Calu3 (cell line): ENCODE data around the gene WDR54. TPM values are rescaled to one million over a fixed set of nuclear protein-coding genes. Genes with fewer than 3 reads are reported as not detected.

Experiments
- BruUV-seq: library from RNA; stranded (reverse); fragments of 400-500 nt; replicated peaks from 2 replicates; lab custom pipeline; 2021; lab: Mats Ljungman, UMichigan
- CTCF ChIA-PET: fragments of 300-600 bp; sonication (Branson Sonifier 250); formaldehyde crosslinking; loops from one replicate; lab custom pipeline; 2022; ENCODE audit warnings: antibody characterized with exemption; lab: Charles Lee
- DNase-seq: peaks from one replicate; pipeline ENCODE4 v3.0.0; 2022
- H3K27ac Mint-ChIP-seq: one replicate; pipeline ENCODE4 v1.8.0; 2022; ENCODE audit warnings: mixed read lengths; ENCODE audit not compliant: unreplicated experiment
- H3K27me3 Mint-ChIP-seq: one replicate; pipeline ENCODE4 v1.8.0; 2022; ENCODE audit warnings: mixed read lengths; ENCODE audit not compliant: unreplicated experiment
- H3K36me3 Mint-ChIP-seq: one replicate; pipeline ENCODE4 v1.8.0; 2022; ENCODE audit warnings: mild to moderate bottlenecking, moderate library complexity, mixed read lengths; ENCODE audit not compliant: insufficient read depth, unreplicated experiment
- H3K4me1 Mint-ChIP-seq: one replicate; pipeline ENCODE4 v1.8.0; 2022; ENCODE audit warnings: mild to moderate bottlenecking, low read depth, mixed read lengths; ENCODE audit not compliant: unreplicated experiment
- H3K4me3 Mint-ChIP-seq: one replicate; pipeline ENCODE4 v1.8.0; 2022; ENCODE audit warnings: mild to moderate bottlenecking, low read depth, moderate library complexity, mixed read lengths; ENCODE audit not compliant: unreplicated experiment
- H3K9me3 Mint-ChIP-seq: one replicate; pipeline ENCODE4 v1.8.0; 2022; ENCODE audit warnings: low read depth, mixed read lengths; ENCODE audit not compliant: unreplicated experiment
- CTCF ChIP-seq: fragments of 200-600 bp; IDR thresholded peaks from one replicate; pipeline ENCODE4 v1.8.0; 2022; ENCODE audit warnings: antibody characterized with exemption; ENCODE audit not compliant: unreplicated experiment
- intact Hi-C: fragments of 100-400 bp; cut with micrococcal nuclease; formaldehyde crosslinking; loops from one replicate; pipeline ENCODE4 v1.10.0; 2022; ENCODE audit not compliant: unreplicated experiment
- total RNA-seq: library from RNA; stranded (reverse); gene quantifications from 2 replicates; pipeline ENCODE4 v1.2.3, GENCODE V29; 2022

WDR54 gene
- total RNA-seq, 1 experiment from 2014 or later = 30.5 TPM

- H3K36me3 Mint-ChIP-seq = no peaks in the 10 kb centered on the region
- H3K9me3 Mint-ChIP-seq = no peaks in the 10 kb centered on the region
- no TSS peak for BruUV-seq
- no peak for DNase-seq
- peaks cover 34% of the 10 kb centered on the region for H3K4me1 Mint-ChIP-seq
- H3K4me3 Mint-ChIP-seq = no peak overlapping the region
- CTCF ChIA-PET = no interaction called here
- TF ChIP-seq CTCF = no peak
- H3K27ac Mint-ChIP-seq = no peak overlapping the region
- intact Hi-C loops = no loop called here
- H3K27me3 Mint-ChIP-seq = peaks cover 24% of the 10 kb centered on the region
These were observed 27.2 kb downstream of the WDR54 start for GRCh38 chr2:74448771-74449170.

GRCh38 chr2:74450570-74451190 lies 29.1 kb downstream of the WDR54 start:
- Mint-ChIP-seq H3K4me1 (peaks cover 29% of the 10 kb centered on the region), H3K9me3 (no peaks in the 10 kb centered on the region), H3K36me3 (peaks cover 14% of the 10 kb centered on the region), H3K27ac (no peak overlapping the region), H3K4me3 (no peak overlapping the region), H3K27me3 (peaks cover 13% of the 10 kb centered on the region)
- CTCF ChIA-PET = no interaction called here
- no TSS peak for BruUV-seq
- intact Hi-C loops = no loop called here
- DNase-seq = no peak
- TF ChIP-seq CTCF = no peak

DNA sequence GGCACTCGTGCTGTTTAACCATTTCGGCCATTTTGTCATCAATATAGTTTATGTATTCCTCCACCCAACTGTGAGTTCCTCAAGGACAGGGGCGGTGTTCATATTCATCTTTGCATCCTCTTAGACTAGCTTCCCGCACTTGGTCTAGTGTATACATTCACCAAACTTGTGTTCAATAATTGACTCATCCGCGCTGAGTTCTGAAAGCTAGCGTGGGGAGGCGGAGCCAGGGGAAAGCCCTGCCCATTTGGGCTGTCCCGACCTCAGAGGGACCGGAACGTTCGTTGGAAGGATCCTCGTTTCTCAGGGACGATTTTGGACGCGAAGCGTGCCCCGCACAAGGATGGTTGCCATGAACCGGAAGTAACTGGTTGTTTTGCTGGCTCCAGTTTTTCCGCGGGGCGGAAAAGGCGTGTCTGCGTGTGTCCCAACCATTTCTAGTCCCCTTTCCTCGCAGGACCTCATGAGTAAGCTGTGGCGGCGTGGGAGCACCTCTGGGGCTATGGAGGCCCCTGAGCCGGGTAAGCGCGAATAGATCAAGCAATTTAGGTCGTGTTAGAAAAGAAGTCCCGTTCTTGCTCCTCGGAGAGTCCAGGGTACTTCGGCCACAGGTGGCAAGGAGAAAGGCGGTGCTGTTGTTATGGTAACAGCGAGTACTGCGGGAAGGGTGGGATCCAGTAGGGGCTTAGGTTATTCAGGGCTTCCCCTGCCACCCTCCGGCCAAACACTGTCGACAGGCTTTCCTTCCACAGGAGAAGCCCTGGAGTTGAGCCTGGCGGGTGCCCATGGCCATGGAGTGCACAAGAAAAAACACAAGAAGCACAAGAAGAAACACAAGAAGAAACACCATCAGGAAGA lies 33.4 kb downstream of the WDR54 start, which contains the start of gene INO80B:
INO80B (plus strand) TSS at position 434 of the 858 bp plus-strand sequence; CDS start at position 464, 30 bp downstream.
- peaks cover 44% of the 10 kb centered on the region for H3K4me1 Mint-ChIP-seq
- no peaks in the 10 kb centered on the region for H3K9me3 Mint-ChIP-seq
- no peak for TF ChIP-seq CTCF
- intact Hi-C loops = loop anchor here (2.0 kb wide), 1 partner anchor 14 kb away; the partner anchor contains the start of gene RTKN
- peaks cover 53% of the 10 kb centered on the region for H3K36me3 Mint-ChIP-seq
- peak; percentile 96 for DNase-seq
- H3K27ac Mint-ChIP-seq = peak within 1 kb of the TSS; percentile 35
- CTCF ChIA-PET = interaction anchor here (1.1 kb wide), 1 partner anchor 13 kb away, joined by 5 read pairs; no protein-coding TSS in a partner anchor
- H3K4me3 Mint-ChIP-seq = peak within 1 kb of the TSS; percentile 83
- TSS peak; percentile 7 for BruUV-seq
- peaks cover 12% of the 10 kb centered on the region for H3K27me3 Mint-ChIP-seq

GRCh38 chr2:74457129-74457548 lies 35.6 kb downstream of the WDR54 start:
- peak overlapping the region; percentile 94 for H3K27ac Mint-ChIP-seq
- no TSS peak for BruUV-seq

More at GRCh38 chr2:74457129-74457548, 35.6 kb downstream of the WDR54 start:
- Mint-ChIP-seq H3K36me3 (peaks cover 74% of the 10 kb centered on the region), H3K9me3 (no peaks in the 10 kb centered on the region), H3K4me1 (peaks cover 50% of the 10 kb centered on the region), H3K4me3 (peak overlapping the region; percentile 83), H3K27me3 (peaks cover 12% of the 10 kb centered on the region)
- intact Hi-C loops = no loop called here
- CTCF ChIA-PET = interaction anchor here (0.8 to 1.4 kb wide), 2 partner anchors 12 to 19 kb away, joined by 3 to 5 read pairs; no protein-coding TSS in a partner anchor
- no peak for DNase-seq
- TF ChIP-seq CTCF = no peak
